GM19099 (cell line): Measurements from ENCODE around the gene NFE2.

ENCODE experiments used
- POLR2A ChIP-seq: IDR thresholded peaks from 3 replicates; pipeline ENCODE4 v1.6.1; 2011; ENCODE audit warnings: low read depth; ENCODE audit not compliant: insufficient read length; ENCODE audit errors: extremely low read depth

Gene NFE2

DNA sequence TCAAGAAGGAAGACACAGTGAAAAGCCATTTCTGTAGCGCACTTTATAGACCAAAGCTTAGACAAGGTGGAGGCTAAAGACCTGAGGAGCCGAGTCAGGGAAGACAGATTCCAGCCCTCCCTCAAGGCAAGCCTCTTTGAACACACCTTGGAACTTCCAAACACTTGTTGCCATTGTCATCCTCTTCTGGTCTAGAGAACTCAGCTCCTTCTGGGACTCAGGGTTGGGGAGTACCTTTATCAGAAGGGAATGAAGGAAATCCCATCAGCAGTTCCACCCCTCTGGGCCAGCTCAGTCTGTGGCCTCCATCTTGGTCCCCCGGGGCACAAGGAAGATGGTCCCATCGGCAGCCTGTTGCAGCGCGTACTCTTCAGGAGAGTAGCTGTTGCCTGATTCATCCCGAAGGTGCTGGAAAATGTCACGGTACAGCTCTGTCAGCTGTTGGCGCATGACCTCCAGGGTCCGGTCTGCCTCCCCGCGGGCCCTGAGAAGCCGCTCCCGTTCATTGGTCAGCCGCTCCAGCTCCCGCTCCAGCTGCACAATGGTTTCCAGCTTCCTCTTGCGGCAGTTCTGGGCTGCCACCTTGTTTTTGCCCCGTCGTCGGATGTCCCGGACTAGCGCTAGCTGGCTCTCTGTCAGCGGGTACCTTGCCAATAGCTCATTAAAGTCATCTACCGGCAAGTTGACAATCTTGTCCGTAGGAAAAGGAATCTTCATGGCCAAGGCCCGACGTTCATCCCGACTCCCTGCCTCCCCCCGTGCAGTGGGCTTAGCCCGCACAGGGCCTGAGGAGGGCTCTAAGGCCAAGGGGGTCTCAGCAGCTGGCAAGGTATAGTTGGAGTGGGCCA lies 8.5 kb downstream of the NFE2 start:
- no peak for TF ChIP-seq POLR2A

DNA sequence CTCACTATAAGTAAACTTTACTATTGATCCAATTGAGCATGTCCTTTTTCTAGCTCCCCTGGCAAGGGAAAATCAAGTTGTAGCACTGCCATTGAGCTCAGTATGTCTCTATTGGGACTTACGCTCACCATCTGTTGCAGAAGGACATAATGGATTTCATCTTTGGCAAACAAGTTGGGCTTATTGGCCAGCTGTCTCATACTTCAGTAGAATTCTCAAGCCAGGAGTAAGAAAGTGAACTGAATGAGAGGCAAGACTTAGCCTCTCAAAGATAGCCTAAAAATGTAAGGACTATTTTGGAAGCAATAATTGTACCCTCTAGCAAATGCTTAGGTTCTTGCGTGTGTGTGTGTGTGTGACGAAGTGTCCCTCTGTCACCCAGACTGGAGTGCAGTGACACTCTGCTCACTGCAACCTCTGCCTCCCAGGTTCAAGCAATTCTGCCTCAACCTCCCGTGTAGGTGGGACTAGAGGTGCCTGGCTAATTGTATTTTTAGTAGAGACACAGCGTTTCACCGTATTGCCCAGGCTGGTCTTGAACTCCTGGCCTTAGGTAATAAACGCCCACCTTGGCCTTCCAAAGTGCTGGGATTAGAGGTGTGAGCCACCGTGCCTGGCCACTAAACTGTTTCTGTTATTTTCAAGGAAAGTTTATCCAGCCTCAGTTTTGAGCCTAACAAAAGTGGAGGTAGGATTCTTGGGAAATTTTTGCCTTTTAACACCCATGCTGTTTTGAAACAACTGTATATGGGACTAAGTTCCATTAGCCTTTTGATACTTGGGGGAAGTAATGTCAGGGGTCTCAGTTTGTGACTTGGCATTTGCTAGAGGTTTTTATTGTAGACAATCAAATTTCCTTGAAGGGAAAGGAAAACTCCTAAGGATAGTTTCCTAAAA lies 13.3 kb downstream of the NFE2 start:
- peak; percentile 58 for TF ChIP-seq POLR2A

DNA sequence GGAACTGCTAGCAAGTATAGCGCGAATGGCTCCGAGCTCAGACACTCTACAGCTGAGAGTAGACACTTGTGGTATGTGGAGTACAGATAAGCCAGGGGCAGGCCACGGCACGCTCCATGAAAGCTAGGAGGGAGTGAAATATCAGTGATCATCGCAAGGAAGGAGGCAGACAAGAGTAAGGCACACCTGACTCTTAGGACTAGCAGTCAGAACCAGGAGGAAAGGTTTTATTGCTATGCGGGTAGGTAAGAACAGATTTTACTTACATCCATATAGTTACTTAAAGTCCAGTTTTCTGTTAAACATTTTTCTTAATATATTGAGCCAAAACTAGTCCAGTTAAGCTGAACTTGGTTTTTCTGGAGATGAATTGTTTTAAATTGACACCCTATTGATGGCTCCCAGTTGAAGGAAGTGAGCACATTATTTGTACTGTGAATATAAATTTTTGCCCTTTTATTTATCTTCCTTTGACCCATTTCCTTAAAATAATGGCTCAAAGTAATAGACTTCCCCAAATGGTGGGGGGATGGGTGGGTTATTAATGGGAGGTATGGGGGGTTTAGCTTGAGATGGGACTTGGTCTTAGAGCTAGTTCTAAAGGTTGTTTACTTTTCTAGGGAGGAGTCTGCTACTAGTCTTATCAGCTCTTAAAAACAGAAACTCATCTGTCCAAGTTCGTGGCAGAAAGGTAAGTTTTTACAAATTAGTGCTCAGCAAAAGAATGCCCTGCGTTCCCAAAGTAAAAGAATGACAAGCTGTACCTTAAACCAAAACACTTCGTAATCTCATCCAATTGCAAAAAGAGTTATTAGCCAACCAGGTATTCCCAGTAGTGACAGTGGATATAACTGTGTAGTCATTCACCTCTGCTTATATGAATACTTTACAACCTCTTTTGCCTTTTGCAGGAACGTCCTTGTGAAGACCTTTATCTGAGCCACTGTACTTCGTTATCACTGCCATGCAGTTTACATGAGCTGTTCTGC lies 14.5 kb downstream of the NFE2 start:
- peak; percentile 60 for TF ChIP-seq POLR2A

DNA sequence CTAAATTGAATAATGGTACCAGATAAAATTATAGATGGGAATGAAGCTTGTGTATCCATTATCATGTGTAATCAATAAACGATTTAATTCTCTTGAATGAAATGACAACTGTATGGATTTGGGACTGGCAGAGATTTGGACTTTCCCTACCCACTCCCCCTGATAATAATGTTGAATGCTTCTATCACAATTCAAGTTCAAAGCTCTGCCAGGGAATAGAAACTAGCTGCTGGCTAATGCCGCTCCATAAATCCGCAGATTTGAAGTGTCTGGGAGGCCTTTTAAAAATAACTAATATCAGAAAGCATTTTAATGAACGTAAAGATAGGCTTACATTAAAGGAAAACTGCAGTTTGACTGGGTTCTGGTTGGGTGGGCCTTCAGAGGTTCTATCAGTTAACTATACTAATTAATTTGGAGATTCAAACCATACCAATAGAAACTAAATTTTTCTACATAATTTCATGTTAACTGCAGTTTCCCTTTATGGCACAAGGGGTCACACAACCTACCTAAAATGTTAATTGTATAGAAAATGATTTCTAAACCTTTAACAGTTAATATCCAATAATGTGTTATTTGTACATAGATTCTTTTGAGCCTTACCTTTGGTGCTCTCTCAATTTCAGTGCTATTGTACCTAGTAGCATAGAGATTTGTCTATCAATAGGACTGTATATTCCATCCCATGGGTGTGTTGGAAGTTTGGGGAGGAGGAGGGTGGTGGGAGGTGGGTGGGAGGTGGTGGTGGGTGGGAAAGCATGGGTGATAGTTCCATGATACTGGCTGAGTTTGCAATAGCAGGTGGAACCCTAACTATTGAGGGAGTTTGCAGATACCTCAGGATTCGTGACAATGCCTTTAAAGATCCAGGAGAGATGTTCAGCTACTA lies 15.4 kb downstream of the NFE2 start:
- no peak for TF ChIP-seq POLR2A

DNA sequence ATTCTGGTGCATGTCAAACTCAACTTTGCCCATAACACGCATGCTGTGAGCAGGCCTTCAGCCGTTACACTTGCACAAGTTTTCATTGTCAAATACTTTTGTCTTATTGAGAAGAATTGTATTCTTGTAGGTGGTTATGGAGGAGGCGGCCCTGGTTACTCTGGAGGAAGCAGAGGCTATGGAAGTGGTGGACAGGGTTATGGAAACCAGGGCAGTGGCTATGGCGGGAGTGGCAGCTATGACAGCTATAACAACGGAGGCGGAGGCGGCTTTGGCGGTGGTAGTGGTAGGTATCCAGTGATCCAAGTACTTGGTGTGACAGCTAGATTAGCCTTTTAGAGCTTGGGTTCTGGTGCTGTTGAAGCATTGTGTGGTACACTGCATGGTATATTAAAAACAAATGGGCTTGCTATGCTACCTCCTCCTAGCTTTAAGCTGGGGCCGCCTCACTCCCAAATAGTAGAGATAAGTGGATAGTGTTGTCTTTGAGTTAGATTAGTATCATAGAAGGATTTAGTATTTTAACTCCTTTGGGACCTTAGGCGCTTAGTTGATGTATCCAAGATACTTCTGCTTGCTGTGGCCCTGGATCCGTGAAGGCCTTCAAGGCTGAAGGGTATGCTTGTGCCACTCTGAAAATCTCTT lies 17.7 kb downstream of the NFE2 start:
- no peak for TF ChIP-seq POLR2A

DNA sequence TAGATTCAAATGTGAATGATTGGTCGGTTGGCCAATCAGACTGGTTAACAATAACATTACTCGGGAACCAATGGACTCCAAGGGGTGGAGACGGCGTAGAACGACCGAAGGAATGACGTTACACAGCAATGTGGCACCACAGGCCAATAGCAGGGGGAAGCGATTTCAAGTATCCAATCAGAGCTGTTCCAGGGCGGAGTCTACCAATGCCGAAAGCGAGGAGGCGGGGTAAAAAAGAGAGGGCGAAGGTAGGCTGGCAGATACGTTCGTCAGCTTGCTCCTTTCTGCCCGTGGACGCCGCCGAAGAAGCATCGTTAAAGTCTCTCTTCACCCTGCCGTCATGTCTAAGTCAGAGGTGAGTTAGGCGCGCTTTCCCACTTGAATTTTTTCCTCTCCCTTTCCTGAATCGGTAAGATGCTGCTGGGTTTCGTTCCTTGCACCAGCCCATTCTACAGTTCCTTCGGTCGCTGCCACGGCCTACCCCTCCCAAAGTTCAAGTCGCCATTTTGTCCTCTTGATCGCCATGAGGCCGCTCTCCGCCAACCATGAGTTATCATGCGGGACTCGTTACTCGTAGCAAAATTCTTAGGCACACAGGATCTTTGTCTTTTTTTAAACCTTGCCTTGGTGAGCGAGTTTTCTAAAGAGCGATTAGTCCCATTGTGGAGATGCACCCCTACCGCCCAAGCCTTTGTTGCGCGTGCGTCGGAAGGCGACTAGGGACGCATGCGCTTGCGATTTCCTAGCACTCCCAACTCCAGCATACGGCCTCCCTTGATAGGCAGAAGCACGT lies 20.2 kb downstream of the NFE2 start, which contains the start of gene HNRNPA1:
HNRNPA1 (plus strand) TSS at position 259 of the 793 bp plus-strand sequence; CDS start at position 341, 82 bp downstream.
- TF ChIP-seq POLR2A: peak; percentile 99

DNA sequence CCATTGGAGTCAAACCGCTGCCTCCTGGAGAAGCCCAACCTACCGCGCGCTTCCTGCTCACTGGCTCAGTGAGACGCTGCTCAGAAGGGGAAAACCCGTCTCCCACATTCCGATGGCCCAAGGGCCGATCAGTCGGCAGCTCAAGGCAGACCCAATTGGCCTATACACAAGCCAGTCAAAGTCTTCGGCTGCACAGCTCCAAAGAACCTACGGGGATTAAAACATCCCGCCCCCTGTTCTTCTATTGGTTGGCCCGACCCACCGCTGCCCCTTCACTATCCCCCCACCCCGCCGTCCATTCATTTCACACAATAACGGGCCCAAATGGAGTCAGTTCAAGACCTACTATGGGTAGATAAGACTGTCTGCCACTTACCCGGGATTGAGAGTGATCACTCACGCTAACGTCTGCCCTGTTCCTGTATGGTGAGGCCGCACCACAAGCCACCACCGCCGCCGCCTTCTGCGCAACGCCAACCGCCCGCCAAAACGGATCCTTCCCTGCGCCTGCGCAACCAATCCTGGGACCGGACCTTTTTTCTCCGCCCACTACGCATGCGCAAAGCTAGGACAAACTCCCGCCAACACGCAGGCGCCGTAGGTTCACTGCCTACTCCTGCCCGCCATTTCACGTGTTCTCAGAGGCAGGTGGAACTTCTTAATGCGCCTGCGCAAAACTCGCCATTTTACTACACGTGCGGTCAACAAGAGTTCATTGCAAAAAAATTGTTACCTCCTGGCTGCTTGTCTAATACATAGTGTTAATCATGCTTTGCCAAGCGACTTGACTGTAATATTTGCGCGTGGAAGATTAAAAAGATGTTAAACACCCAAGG lies 21.0 kb downstream of the NFE2 start, which contains the start of gene CBX5:
CBX5 (minus strand) TSS at position 491 of the 836 bp plus-strand sequence. CDS start 22,472 bp downstream, outside the sequence.
- peak; percentile 79 for TF ChIP-seq POLR2A

DNA sequence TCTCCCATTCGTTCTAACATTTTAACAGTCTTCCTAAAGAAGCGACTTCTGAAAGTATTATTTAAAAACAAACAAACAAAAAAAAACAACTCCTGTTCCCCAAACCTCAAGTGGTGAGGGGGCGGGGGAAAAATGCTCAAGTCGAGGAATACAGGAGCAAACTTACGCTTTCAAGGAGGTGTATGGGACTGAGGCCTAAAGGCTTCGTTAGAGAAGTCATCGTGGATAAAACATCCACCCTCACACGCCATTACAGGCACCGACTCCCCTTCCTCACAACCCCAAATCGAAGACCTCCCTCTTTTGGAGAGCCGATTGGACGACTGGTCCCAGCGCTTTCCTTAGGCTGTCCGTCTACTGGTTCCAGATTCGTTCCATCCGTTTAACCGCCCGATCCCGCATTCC lies 21.6 kb downstream of the NFE2 start:
- no peak for TF ChIP-seq POLR2A

DNA sequence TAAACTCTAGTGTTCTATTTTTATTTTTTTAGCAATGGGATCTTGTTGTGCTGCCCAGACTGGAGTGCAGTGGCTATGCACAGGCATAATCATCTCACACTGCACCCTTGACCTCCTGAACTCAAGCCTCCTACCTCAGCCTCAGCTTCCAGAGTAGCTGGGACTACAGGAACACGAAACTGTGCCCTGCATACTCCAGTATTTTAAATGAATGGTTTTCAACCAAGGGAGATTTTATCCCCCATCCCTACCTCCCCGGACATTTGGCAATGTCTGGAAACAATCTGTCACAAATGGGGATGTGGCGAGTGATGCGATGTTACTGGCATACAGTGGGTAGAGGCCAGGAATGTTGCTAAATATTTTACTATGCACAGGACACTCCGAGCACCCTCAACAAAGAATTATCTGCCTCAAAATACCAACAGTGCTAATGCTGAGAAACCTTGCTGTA lies 23.0 kb downstream of the NFE2 start:
- no peak for TF ChIP-seq POLR2A

DNA sequence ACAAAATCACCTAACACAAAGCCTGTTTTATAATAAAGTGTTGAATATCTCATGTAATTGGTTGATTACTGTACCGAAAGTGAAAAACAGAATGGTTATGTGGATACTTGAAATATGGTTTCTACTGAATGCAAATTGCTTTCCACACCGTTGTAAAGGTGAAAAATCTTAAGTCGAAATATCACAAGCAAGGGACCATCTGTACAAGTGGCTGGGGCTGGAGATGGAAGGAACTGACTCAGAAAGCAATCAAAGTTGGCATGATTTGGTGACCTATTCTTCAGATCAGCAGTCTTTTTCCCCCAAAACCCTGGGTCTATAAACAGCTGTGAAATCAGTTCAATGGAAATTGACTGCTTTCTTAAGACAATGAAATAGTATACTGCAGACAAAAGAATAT lies 24.4 kb downstream of the NFE2 start:
- TF ChIP-seq POLR2A: no peak

DNA sequence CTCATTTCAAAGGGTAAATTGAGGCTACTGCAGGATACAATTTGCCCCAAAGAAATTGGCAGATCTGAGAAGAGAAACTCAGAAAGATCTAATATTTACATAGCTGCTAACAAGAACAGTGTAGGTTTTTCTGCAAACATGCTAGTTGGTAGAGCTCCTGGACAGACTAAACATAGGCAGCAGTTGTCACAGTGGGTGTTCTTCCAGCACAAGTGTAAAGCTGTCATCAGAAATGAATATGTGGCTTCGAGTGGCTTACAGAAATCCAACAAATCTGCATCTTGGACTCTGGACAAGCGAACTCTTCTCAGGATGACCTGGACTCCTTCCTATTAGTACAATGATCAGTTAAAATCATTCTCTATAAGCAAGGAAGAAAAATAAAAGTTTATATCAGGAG lies 26.8 kb downstream of the NFE2 start:
- TF ChIP-seq POLR2A: no peak
